GM23338 (cell line): ENCODE measurements around the gene LSM12. TPM values are rescaled to one million over a fixed set of nuclear protein-coding genes. Genes with fewer than 3 reads are reported as not detected.
A peak's percentile ranks its signal among the peaks of the same experiment; 100 is the strongest.

Experiments
- ATAC-seq: fragments of 200-7000 bp; cut with Tn5 transposase; 3 replicates; pipeline ENCODE4 v1.9.1; 2020
- DNase-seq: peaks from one replicate; pipeline ENCODE4 v3.0.0-alpha.2; 2015; ENCODE audit warnings: low spot score
- H2AFZ ChIP-seq: fragments of 200-600 bp; sonication (generic); 2 replicates; pipeline ENCODE4 v1.8.0; 2016; ENCODE audit warnings: antibody characterized with exemption, mild to moderate bottlenecking, moderate library complexity
- H3F3A ChIP-seq: fragments of 200-600 bp; sonication (generic); replicated peaks from 2 replicates; pipeline ENCODE4 v1.8.0; 2017; ENCODE audit warnings: antibody characterized with exemption, mixed run types, low read depth
- H3K27ac ChIP-seq: fragments of 200-600 bp; sonication (generic); 2 replicates; pipeline ENCODE4 v1.6.1; 2016; ENCODE audit warnings: low read depth
- H3K27me3 ChIP-seq: fragments of 200-600 bp; sonication (generic); 2 replicates; pipeline ENCODE4 v1.8.0; 2016; ENCODE audit warnings: mild to moderate bottlenecking, mixed run types, moderate library complexity; ENCODE audit not compliant: insufficient read depth
- H3K36me3 ChIP-seq: fragments of 200-600 bp; sonication (generic); 2 replicates; pipeline ENCODE4 v1.8.0; 2016; ENCODE audit warnings: mild to moderate bottlenecking; ENCODE audit not compliant: insufficient read depth
- H3K4me1 ChIP-seq: fragments of 200-600 bp; sonication (generic); 2 replicates; pipeline ENCODE4 v1.8.0; 2016; ENCODE audit warnings: mild to moderate bottlenecking, moderate library complexity; ENCODE audit not compliant: insufficient read depth
- H3K4me2 ChIP-seq: fragments of 200-600 bp; sonication (generic); 2 replicates; pipeline ENCODE4 v1.7.1; 2017; ENCODE audit warnings: mixed run types
- H3K4me3 ChIP-seq: fragments of 200-600 bp; sonication (generic); 2 replicates; pipeline ENCODE4 v1.6.1; 2016; ENCODE audit warnings: mixed run types
- H3K79me2 ChIP-seq: fragments of 200-600 bp; sonication (generic); replicated peaks from 2 replicates; pipeline ENCODE4 v1.8.0; 2017; ENCODE audit warnings: mild to moderate bottlenecking; ENCODE audit not compliant: insufficient read depth
- H3K9me2 ChIP-seq: fragments of 200-600 bp; sonication (generic); 2 replicates; pipeline ENCODE4 v1.8.0; 2017; ENCODE audit not compliant: insufficient read depth
- H4K20me1 ChIP-seq: fragments of 200-600 bp; sonication (generic); replicated peaks from 2 replicates; pipeline ENCODE4 v1.8.0; 2017; ENCODE audit warnings: mild to moderate bottlenecking; ENCODE audit not compliant: insufficient read depth
- H3K27ac Mint-ChIP-seq: 2 replicates; pipeline ENCODE4 v1.8.0; 2020; ENCODE audit warnings: inconsistent platforms, mild to moderate bottlenecking, moderate library complexity, mixed read lengths
- H3K27me3 Mint-ChIP-seq: 3 replicates; pipeline ENCODE4 v1.8.0; 2022; ENCODE audit warnings: low read depth, mild to moderate bottlenecking, moderate library complexity, mixed read lengths, inconsistent platforms; ENCODE audit not compliant: insufficient read depth, poor library complexity
- H3K36me3 Mint-ChIP-seq: 3 replicates; pipeline ENCODE4 v1.8.0; 2021; ENCODE audit warnings: low read depth, mild to moderate bottlenecking, inconsistent platforms, moderate library complexity, mixed read lengths
- H3K4me1 Mint-ChIP-seq: 3 replicates; pipeline ENCODE4 v1.8.0; 2020; ENCODE audit warnings: mild to moderate bottlenecking, inconsistent platforms, mixed read lengths
- H3K4me3 Mint-ChIP-seq: 3 replicates; pipeline ENCODE4 v1.8.0; 2021; ENCODE audit warnings: moderate library complexity, mild to moderate bottlenecking, inconsistent platforms, mixed read lengths
- H3K9me3 Mint-ChIP-seq: 3 replicates; pipeline ENCODE4 v1.8.0; 2020; ENCODE audit warnings: moderate library complexity, mild to moderate bottlenecking, inconsistent platforms, mixed read lengths
- CREB1 ChIP-seq: fragments of 250-450 bp; sonication (Bioruptor Pico); IDR thresholded peaks from 2 replicates; pipeline ENCODE4 v1.5.0; 2020; ENCODE audit warnings: low read depth, mild to moderate bottlenecking, moderate library complexity
- EZH2 ChIP-seq: fragments of 200-600 bp; sonication (generic); IDR thresholded peaks from one replicate; pipeline ENCODE4 v1.8.0; 2017; ENCODE audit warnings: antibody characterized with exemption, mild to moderate bottlenecking, low read depth; ENCODE audit not compliant: unreplicated experiment
- JUNB ChIP-seq: IDR thresholded peaks from one replicate; pipeline ENCODE4 v1.6.1; 2016; ENCODE audit warnings: antibody characterized with exemption; ENCODE audit not compliant: unreplicated experiment
- NANOG ChIP-seq: IDR thresholded peaks from 2 replicates; pipeline ENCODE4 v1.6.1; 2016; ENCODE audit warnings: antibody characterized with exemption, borderline replicate concordance
- POLR2AphosphoS5 ChIP-seq: IDR thresholded peaks from 2 replicates; pipeline ENCODE4 v1.6.1; 2016; ENCODE audit warnings: antibody characterized with exemption, low read depth
- REST ChIP-seq: IDR thresholded peaks from one replicate; pipeline ENCODE4 v1.6.1; 2018; ENCODE audit warnings: antibody characterized with exemption; ENCODE audit not compliant: unreplicated experiment
- STAT1 ChIP-seq: IDR thresholded peaks from one replicate; pipeline ENCODE4 v1.6.1; 2016; ENCODE audit warnings: antibody characterized with exemption; ENCODE audit not compliant: unreplicated experiment
- ZNF114 ChIP-seq: fragments of 250-450 bp; sonication (Bioruptor Pico); IDR thresholded peaks from 2 replicates; pipeline ENCODE4 v1.5.0; 2020; ENCODE audit warnings: mild to moderate bottlenecking, moderate library complexity
- polyA plus RNA-seq: library from polyadenylated mRNA; unstranded; fragments of >200 nt; fragmentation: Nextera tagmentation; extraction: Ambion mirVana; gene quantifications from 2 replicates; pipeline ENCODE4 v1.2.1, GENCODE V29; 2016
- total RNA-seq: library from RNA; depleted of rRNA; stranded (reverse); fragments of >200 nt; shearing (Covaris generic); gene quantifications from 2 replicates; pipeline ENCODE4 v1.2.3, GENCODE V29; 2014
- TF ChIP-seq, protein P1 (sequence below): fragments of 250-450 bp; sonication (Bioruptor Pico); IDR thresholded peaks from 2 replicates; pipeline ENCODE4 v1.5.0; 2020; ENCODE audit warnings: mild to moderate bottlenecking, moderate library complexity

Gene LSM12
- total and polyA plus RNA-seq, 2 experiments from 2014 or later, result 72.7 to 241 TPM

GRCh38 chr17:44045486-44045885 is 21.0 kb downstream of the LSM12 start (continued):
- TF ChIP-seq, protein P1, sequence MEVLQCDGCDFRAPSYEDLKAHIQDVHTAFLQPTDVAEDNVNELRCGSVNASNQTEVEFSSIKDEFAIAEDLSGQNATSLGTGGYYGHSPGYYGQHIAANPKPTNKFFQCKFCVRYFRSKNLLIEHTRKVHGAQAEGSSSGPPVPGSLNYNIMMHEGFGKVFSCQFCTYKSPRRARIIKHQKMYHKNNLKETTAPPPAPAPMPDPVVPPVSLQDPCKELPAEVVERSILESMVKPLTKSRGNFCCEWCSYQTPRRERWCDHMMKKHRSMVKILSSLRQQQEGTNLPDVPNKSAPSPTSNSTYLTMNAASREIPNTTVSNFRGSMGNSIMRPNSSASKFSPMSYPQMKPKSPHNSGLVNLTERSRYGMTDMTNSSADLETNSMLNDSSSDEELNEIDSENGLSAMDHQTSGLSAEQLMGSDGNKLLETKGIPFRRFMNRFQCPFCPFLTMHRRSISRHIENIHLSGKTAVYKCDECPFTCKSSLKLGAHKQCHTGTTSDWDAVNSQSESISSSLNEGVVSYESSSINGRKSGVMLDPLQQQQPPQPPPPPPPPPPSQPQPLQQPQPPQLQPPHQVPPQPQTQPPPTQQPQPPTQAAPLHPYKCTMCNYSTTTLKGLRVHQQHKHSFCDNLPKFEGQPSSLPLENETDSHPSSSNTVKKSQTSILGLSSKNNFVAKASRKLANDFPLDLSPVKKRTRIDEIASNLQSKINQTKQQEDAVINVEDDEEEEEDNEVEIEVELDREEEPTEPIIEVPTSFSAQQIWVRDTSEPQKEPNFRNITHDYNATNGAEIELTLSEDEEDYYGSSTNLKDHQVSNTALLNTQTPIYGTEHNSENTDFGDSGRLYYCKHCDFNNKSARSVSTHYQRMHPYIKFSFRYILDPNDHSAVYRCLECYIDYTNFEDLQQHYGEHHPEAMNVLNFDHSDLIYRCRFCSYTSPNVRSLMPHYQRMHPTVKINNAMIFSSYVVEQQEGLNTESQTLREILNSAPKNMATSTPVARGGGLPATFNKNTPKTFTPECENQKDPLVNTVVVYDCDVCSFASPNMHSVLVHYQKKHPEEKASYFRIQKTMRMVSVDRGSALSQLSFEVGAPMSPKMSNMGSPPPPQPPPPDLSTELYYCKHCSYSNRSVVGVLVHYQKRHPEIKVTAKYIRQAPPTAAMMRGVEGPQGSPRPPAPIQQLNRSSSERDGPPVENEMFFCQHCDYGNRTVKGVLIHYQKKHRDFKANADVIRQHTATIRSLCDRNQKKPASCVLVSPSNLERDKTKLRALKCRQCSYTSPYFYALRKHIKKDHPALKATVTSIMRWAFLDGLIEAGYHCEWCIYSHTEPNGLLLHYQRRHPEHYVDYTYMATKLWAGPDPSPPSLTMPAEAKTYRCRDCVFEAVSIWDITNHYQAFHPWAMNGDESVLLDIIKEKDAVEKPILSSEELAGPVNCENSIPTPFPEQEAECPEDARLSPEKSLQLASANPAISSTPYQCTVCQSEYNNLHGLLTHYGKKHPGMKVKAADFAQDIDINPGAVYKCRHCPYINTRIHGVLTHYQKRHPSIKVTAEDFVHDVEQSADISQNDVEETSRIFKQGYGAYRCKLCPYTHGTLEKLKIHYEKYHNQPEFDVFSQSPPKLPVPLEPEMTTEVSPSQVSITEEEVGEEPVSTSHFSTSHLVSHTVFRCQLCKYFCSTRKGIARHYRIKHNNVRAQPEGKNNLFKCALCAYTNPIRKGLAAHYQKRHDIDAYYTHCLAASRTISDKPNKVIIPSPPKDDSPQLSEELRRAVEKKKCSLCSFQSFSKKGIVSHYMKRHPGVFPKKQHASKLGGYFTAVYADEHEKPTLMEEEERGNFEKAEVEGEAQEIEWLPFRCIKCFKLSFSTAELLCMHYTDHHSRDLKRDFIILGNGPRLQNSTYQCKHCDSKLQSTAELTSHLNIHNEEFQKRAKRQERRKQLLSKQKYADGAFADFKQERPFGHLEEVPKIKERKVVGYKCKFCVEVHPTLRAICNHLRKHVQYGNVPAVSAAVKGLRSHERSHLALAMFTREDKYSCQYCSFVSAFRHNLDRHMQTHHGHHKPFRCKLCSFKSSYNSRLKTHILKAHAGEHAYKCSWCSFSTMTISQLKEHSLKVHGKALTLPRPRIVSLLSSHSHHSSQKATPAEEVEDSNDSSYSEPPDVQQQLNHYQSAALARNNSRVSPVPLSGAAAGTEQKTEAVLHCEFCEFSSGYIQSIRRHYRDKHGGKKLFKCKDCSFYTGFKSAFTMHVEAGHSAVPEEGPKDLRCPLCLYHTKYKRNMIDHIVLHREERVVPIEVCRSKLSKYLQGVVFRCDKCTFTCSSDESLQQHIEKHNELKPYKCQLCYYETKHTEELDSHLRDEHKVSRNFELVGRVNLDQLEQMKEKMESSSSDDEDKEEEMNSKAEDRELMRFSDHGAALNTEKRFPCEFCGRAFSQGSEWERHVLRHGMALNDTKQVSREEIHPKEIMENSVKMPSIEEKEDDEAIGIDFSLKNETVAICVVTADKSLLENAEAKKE (CRISPR knock-in tag), result no peak
- TF ChIP-seq REST (no peak), EZH2 (no peak)

DNA sequence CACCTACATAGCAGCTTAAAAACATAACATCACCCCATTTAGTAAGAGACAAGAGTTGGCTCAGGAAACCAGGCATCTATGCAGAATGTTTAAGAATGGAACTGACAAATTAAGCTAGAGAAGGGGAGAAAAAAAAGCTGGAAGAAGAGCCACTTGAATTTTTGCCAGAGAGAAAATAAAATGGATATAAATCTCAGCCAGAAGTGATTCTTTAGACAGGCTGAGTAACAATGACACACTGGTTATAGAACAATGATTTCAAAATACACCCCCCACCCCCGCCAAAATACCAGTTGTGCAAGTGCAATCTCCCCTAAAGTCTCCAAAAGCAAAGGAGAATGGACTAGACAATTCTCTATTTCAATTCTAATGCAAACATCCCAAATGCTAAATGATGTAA is 22.4 kb downstream of the LSM12 start:
- Histone ChIP-seq H4K20me1 (peaks cover 39% of the 10 kb centered on the region), H3K9me2 (no peaks in the 10 kb centered on the region), H3K36me3 (peaks cover 26% of the 10 kb centered on the region), H3K27ac (peak overlapping the region; percentile 81), H3K4me2 (no peak overlapping the region), H2AFZ (no peak overlapping the region), H3K4me3 (no peak overlapping the region), H3K27me3 (no peaks in the 10 kb centered on the region), H3F3A (peaks cover 10% of the 10 kb centered on the region; the same call in 1 of the 2 replicates), H3K4me1 (peaks cover 17% of the 10 kb centered on the region), H3K79me2 (peaks cover 98% of the 10 kb centered on the region)
- peaks cover 55% of the 10 kb centered on the region for H3K36me3 Mint-ChIP-seq
- no peaks in the 10 kb centered on the region for H3K27me3 Mint-ChIP-seq
- DNase-seq (no peak), ATAC-seq (no peak)
- H3K27ac Mint-ChIP-seq, result no peak overlapping the region; the same call in 1 of the 2 replicates
- no peak overlapping the region for H3K4me3 Mint-ChIP-seq
- H3K4me1 Mint-ChIP-seq, result peaks cover 12% of the 10 kb centered on the region; the same call in 2 of the 3 replicates
- no peaks in the 10 kb centered on the region for H3K9me3 Mint-ChIP-seq
- TF ChIP-seq JUNB (no peak), NANOG (no peak), POLR2AphosphoS5 (no peak), CREB1 (CRISPR knock-in tag) (no peak), STAT1 (no peak), ZNF114 (CRISPR knock-in tag) (no peak)
